GM19025 (cell line): Measurements from ENCODE around the gene IQCE.

Experiments
- ATAC-seq: cut with Tn5 transposase; IDR thresholded peaks from one replicate; pipeline ENCODE4 v1.9.1; 2021; ENCODE audit warnings: mild to moderate bottlenecking, low read depth, moderate library complexity; ENCODE audit not compliant: unreplicated experiment

The IQCE gene

GRCh38 chr7:2611922-2612321 lies 53.1 kb downstream of the IQCE start:
- ATAC-seq: no peak

- ATAC-seq: no peak
Observed at GRCh38 chr7:2612445-2613097, 53.8 kb downstream of the IQCE start.

- no peak for ATAC-seq
Observed at GRCh38 chr7:2613098-2613930, 54.5 kb downstream of the IQCE start.

DNA sequence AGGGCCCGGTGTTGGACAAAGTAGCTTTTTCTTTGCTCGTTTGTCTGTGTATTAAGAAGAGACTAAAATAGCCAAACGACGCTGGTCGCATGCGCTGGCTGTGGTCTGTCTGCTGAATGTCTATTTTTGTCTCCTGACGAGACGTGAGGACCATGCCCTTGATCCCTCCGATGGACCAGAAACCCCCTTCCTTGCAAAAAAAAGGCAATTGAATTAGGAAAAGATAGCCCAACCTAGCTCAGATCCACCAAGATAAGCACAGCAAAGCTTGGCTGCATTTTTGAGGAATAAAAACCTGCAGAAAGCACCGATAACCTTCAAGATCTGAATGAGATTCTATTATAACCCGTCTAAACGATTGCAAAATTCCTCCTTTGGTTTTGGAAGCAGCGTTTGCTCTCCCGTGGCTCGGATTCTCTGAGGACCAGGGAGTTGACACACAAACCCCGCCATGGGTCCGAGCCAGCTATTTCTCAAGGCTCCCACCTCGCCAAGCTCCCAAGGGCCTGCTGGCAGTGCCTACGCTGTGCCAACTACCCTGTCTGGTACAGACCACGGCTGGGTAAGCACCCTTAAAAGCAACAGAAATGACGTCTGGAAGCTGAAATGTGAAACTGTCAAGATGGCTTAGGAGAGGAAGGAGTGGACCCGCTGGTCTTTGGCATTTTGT lies 55.3 kb downstream of the IQCE start:
- no peak for ATAC-seq

DNA sequence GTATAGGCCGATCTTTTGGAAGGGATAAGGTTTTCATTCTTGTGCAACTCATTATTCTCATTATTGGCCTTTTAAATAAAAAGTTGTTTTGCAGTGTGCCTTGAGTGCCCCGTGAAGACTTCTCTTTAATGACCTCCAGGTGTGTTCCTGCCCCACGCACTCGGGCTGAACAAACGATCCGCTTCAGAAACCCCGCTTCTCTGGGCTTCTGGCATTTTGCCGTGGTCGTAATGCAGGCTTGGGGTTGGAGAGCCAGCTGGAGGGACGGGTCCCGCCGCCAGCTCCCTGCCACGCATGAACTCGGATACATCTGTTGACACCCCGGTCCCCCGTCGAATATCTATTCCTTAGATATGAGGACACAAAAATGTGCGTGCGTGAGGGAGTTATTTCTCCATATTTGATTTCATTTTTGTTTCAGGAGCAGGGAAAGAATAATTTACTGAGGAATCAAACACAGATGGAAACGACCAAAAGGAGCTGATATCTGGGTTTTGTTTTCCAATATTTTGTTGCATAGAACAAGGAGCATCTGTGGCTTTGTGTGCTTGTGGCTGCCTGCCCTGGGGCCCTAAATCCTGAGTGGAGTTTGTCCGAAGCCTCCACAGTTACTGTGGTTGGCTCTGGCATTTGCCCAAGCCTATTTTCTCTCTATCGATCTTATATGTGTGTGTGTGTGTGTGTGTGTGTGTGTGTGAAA lies 56.0 kb downstream of the IQCE start:
- no peak for ATAC-seq

GRCh38 chr7:2616387-2617324 lies 57.9 kb downstream of the IQCE start:
- no peak for ATAC-seq

DNA sequence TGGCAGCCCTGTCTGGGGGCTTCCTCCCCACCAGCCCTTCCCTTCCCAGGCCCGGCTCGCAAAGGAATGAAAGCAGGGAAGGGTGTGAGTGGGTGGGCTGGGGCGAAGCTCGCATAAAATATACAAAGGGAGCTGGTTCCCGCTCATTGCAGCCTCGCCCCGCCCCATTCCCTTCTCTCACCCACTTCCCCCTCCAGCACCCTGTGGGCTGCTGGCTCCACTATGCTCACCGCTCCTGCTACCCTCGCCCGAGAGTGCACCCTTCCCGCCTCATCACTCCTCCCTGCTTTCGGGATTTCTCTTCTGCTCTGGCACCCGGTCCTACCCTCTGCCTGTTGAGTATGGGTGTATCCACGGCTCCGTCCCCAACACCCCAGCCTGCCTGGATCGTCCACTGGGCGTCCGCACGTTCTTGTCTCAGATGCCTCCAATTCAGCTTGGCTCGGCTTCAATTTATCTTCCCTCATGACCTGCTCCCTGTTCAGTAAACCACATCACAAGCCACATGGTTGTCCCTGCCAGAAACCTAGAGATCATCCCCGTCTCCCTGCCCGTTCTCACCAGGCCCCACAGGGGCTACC lies 58.6 kb downstream of the IQCE start:
- ATAC-seq: no peak

DNA sequence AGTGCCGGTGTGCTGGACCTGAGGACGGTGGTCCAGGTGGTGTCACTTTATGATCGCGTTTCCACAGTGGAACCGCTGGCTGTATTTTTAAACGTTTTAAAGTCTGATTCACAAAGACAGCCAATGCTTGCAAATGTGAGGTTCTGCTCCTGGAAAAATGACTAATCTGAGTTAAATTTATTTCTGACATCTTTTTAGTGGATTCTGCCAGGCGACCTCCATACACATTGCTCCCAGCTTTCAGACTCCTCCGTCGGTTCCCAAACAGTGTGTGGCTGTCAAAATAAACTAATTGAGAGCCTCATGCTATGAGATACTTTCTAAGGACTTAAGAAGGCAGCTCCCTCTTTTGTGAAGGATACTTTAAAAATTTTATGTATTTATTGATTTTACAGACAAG lies 60.3 kb downstream of the IQCE start:
- no peak for ATAC-seq

DNA sequence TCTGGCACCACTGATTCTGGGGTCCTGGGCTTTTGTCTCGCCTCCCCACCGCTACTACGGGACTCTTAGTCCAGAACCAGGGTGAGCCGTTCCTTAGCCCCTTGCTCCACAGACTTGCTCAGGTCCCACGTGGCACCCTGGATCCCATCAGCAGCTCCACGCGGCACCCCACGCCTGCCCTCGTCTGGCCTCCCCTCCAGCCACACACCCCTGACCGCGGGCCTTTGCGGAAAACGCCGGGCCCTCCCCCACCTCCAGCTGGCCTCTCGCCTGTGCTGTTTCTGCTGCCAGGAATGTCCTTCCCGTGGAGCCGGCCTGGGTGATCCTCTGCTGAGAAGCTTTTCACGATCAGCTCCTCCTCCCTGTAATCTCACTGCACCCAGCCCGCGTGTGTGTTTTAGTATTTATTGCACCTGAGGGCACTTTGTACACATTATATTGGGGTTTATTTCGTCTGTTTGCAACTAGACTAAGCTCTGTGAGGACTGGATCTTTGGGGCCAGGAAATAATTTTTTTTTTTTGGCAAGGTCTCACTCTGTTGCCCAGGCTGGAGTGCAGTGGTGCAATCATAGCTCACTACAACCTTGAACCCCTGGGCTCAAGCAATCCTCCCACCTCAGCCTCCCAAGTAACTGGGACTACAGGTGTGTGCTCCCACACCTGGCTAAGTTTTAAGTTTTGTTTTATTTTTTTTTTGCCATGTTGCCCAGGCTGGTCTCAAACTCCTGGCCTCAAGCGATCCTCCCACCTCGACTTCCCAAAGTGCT lies 62.5 kb downstream of the IQCE start:
- no peak for ATAC-seq

- no peak for ATAC-seq
Observed at GRCh38 chr7:2621948-2622640, 63.3 kb downstream of the IQCE start.

- ATAC-seq: no peak
Observed at GRCh38 chr7:2622869-2623697, 64.3 kb downstream of the IQCE start.

DNA sequence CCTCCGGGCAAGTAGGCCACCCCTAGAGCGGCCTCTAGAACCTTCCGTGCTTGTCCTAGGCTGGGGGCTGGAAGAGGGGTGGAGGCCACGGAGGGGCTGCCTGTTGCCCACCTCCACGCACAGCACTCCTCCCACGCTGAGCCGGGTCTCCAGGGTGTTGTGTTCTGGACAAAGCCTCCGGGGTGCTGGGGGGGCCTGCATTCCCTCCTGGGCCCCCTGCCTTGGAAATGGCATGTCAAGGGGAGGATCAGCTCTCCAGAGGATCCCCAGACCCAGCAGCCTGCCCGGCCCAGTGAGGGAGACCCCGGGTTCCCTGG lies 64.9 kb downstream of the IQCE start:
- no peak for ATAC-seq

GRCh38 chr7:2624293-2624886 lies 65.6 kb downstream of the IQCE start:
- no peak for ATAC-seq

GRCh38 chr7:2626498-2627117 lies 67.8 kb downstream of the IQCE start:
- ATAC-seq: no peak

- no peak for ATAC-seq
Observed at GRCh38 chr7:2627258-2628129, 68.7 kb downstream of the IQCE start.

GRCh38 chr7:2628130-2628482 lies 69.3 kb downstream of the IQCE start:
- ATAC-seq: no peak
